ENCODE data around the gene ATP4B.

- TF ChIP-seq CTCF (conservative IDR thresholded peaks at IDR 0.05 in 1 of 2, IDR thresholded peaks at IDR 0.05 in 1 of 2; ENCODE audit: low read depth in 1 of 2, low read length in 2 of 2) (no peak), EZH2 (IDR thresholded peaks at IDR 0.05; ENCODE audit: low read length, missing control alignments) (no peak)
Observed at GRCh38 chr13:113616281-113616906, 41.6 kb downstream of the ATP4B start.
